ENCODE data around the gene HOXD3.

HOXD3 gene

DNA sequence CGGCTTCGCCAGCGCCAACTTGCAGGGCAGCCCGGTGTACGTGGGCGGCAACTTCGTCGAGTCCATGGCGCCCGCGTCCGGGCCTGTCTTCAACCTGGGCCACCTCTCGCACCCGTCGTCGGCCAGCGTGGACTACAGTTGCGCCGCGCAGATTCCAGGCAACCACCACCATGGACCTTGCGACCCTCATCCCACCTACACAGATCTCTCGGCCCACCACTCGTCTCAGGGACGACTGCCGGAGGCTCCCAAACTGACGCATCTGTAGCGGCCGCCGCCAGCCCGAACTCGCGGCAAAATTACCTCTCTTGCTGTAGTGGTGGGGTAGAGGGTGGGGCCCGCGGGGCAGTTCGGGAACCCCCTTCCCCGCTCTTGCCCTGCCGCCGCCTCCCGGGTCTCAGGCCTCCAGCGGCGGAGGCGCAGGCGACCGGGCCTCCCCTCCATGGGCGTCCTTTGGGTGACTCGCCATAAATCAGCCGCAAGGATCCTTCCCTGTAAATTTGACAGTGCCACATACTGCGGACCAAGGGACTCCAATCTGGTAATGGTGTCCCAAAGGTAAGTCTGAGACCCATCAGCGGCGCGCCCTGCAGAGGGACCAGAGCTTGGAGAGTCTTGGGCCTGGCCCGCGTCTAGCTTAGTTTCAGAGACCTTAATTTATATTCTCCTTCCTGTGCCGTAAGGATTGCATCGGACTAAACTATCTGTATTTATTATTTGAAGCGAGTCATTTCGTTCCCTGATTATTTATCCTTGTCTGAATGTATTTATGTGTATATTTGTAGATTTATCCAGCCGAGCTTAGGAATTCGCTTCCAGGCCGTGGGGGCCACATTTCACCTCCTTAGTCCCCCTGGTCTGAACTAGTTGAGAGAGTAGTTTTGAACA, 15.1 kb downstream of the HOXD3 start:
- H3K9me3 Mint-ChIP-seq, result no peaks in the 10 kb centered on the region
- peaks cover 100% of the 10 kb centered on the region for H3K27me3 Mint-ChIP-seq
- no peak overlapping the region for H3K27ac Mint-ChIP-seq
- no peak for DNase-seq
- ATAC-seq, result peak; percentile 19
- peak overlapping the region; percentile 17 to 43 for H3K4me3 Mint-ChIP-seq
- H3K4me1 Mint-ChIP-seq, result peaks cover 41% of the 10 kb centered on the region

- H3K27me3 Mint-ChIP-seq, result peaks cover 100% of the 10 kb centered on the region
- no peaks in the 10 kb centered on the region for H3K9me3 Mint-ChIP-seq
- ATAC-seq (no peak), DNase-seq (no peak)
- H3K27ac Mint-ChIP-seq, result no peak overlapping the region
- H3K4me1 Mint-ChIP-seq, result peaks cover 46% of the 10 kb centered on the region
- peak overlapping the region in 1 of 2 donors; percentile 19 for H3K4me3 Mint-ChIP-seq
These were observed 15.9 kb downstream of the HOXD3 start for GRCh38 chr2:176172895-176173566.

- ATAC-seq, result no peak
- DNase-seq, result no peak
- no peak overlapping the region for H3K27ac Mint-ChIP-seq
- H3K4me3 Mint-ChIP-seq, result peak overlapping the region in 1 of 2 donors; percentile 75
- no peaks in the 10 kb centered on the region for H3K9me3 Mint-ChIP-seq
- H3K27me3 Mint-ChIP-seq, result peaks cover 100% of the 10 kb centered on the region
- peaks cover 50% of the 10 kb centered on the region for H3K4me1 Mint-ChIP-seq
These were observed 16.7 kb downstream of the HOXD3 start for GRCh38 chr2:176173567-176174381.

- no peak for ATAC-seq
- H3K9me3 Mint-ChIP-seq, result no peaks in the 10 kb centered on the region
- peaks cover 100% of the 10 kb centered on the region for H3K27me3 Mint-ChIP-seq
- no peak for DNase-seq
- peak overlapping the region; percentile 74 to 75 for H3K4me3 Mint-ChIP-seq
- peaks cover 50% of the 10 kb centered on the region for H3K4me1 Mint-ChIP-seq
- H3K27ac Mint-ChIP-seq, result no peak overlapping the region
These were observed 17.3 kb downstream of the HOXD3 start for GRCh38 chr2:176174382-176174823.

DNA sequence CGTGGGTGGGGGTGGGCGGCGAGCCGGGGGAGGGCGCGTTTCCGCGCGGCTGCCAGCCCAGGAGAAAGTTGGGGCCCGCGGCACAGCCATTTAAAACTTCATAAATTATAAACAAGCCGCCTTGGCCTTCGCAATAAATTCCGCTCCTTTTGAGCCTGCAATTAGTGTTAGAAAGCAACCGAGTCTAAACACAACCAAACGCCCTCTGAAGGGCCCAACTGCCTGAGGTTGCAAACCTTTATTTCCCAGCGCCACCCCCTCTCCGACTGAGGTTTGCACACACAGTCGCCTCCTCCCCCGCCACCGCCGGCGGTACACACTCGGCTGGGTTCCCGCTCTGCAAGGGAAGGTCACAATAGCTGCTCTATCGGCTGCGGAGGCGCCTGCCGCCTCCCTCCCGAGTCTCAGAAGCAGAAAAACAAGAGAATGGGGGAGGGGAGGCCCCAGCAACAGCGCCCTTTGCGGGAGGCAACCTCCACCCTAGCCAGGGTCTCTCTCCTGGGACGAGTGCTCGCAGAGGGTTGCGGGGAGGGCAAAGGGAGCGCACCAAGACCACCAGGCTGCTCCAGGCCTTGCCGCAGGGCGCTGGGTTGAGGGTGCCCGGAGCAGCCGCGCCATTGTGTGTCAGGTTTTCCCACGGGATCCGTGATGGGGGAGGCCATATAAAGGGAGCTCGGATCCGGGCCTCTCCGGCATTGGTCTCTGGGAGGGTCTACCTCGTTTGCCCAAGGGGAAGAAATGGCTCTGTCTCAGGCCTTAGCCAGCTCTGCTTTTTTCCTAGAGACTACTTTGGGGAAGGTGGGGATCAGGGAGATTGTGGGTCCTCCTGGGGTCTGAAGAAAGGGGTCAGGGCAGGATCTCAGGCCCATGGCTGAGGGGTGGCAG, 18.0 kb downstream of the HOXD3 start:
- no peak for DNase-seq
- H3K27me3 Mint-ChIP-seq, result peaks cover 100% of the 10 kb centered on the region
- H3K4me3 Mint-ChIP-seq, result peak overlapping the region; percentile 74 to 75
- peaks cover 50% of the 10 kb centered on the region for H3K4me1 Mint-ChIP-seq
- H3K9me3 Mint-ChIP-seq, result no peaks in the 10 kb centered on the region
- H3K27ac Mint-ChIP-seq, result no peak overlapping the region
- ATAC-seq, result peak; percentile 44

DNA sequence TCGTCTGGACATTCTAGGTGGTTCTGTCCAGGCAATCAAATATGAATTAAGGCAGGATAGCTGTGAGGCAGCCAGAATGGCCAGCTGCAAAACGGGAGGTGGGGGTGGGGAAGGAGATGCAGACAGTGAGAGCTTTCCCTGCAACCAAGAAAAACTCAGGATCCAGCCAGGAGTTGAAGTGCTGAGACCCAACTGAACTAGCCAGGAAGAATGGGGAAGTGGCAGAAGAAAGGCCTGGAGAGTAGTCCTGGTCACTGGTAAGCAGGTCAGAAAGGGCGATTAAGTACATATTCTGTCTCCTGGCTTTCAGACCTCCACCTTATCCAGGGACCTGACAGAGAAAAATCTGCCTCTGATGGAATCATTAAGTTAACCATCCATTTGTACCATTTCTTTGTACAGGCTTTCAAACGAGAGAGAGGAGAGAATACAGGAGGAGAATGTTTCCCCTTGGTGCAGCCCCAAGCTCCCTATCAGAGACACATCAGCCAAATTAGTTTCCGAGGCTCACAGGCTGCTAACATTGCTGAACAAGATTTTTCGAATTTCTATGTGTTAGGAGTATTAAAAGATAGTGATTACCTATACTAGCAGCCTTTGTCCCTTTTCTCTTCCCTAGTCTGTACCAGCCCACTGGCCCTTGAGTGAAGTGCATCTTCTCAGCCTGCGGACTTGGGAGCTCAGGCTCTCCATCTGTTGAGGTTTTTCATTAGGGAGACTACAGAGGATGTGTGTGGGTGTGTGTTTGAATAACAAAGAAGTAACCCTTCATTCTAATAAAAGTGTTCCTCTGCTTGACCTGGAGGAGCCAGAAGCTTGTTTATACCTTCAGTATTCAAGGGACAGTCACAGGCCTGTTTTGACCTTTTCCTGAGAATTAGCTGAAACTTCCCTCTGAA, 18.9 kb downstream of the HOXD3 start:
- H3K27ac Mint-ChIP-seq, result no peak overlapping the region
- no peak for DNase-seq
- H3K27me3 Mint-ChIP-seq, result peaks cover 99% of the 10 kb centered on the region
- ATAC-seq, result no peak
- H3K4me1 Mint-ChIP-seq, result peaks cover 50% of the 10 kb centered on the region
- no peak overlapping the region for H3K4me3 Mint-ChIP-seq
- H3K9me3 Mint-ChIP-seq, result no peaks in the 10 kb centered on the region

DNA sequence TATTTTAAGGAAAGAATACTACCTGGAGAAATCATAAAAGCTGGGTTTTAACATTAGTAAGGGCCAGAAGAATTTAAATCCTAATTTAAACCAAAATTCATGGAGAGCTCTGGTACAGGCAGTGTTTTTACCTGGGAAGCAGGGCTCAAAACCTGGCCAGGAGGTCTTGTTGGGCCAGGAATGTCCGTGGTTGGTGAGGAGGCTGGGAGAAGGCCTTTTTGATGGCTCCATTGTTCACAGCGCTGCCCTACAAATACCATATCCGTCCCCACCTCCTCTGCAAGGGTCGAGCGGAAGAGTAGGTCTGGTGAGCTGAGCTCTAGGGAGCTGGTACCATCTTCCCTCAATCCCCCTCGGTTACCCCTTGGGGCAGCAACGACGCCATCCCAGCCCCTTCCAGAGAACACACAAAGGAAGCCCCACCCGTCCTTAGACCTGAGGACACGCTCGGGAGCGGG, 20.5 kb downstream of the HOXD3 start:
- H3K27ac Mint-ChIP-seq, result no peak overlapping the region
- no peaks in the 10 kb centered on the region for H3K9me3 Mint-ChIP-seq
- H3K27me3 Mint-ChIP-seq, result peaks cover 92% of the 10 kb centered on the region
- H3K4me3 Mint-ChIP-seq, result peak overlapping the region; percentile 71 to 75
- ATAC-seq (peak; percentile 27), DNase-seq (no peak)
- H3K4me1 Mint-ChIP-seq, result peaks cover 42% of the 10 kb centered on the region

DNA sequence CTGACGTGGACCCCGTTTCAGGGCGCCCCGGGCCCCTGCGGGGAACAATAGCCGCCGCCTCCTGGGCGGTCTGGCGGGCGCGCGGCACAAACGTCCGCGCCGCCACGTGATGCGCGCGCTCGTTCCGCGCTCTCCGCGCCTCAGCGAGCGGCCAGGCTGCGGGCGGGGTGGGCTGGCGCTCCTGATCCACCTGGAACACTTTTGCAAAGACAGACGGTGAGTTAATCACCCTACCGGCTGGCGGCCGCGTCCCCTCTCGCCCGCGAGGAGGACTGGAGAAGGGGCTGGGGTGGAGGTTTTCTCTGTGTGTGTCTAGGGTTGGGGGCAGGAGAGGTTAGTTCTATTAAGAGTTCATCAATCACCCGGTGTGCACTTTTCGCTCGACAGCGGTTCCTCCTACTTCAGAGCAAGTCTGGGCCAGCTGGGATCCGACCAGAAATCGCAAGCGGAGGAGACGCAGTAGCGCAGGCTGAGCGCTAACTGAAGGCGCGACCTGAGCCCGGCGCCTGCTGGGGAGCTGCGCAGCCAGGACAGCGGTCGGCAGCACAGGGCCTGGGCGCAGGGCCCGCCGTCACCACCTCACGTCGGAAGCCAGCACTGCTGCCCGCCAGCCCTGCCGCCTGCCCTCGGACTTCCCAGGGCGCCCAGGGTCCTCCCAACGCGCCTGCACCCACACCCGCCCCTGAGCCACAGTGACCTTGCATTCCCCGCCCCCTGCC, 21.1 kb downstream of the HOXD3 start:
- Mint-ChIP-seq H3K9me3 (no peaks in the 10 kb centered on the region), H3K4me1 (peaks cover 38% of the 10 kb centered on the region), H3K4me3 (peak overlapping the region; percentile 71 to 75), H3K27me3 (peaks cover 92% of the 10 kb centered on the region), H3K27ac (no peak overlapping the region)
- DNase-seq (no peak), ATAC-seq (peak; percentile 37)

- DNase-seq (no peak), ATAC-seq (no peak)
- Mint-ChIP-seq H3K4me3 (peak overlapping the region in 1 of 2 donors; percentile 75), H3K27ac (no peak overlapping the region), H3K27me3 (peaks cover 92% of the 10 kb centered on the region), H3K4me1 (peaks cover 35% of the 10 kb centered on the region), H3K9me3 (no peaks in the 10 kb centered on the region)
These were observed 21.7 kb downstream of the HOXD3 start for GRCh38 chr2:176178757-176179295.

- H3K4me1 Mint-ChIP-seq, result peaks cover 10% of the 10 kb centered on the region
- H3K27ac Mint-ChIP-seq, result no peak overlapping the region
- H3K27me3 Mint-ChIP-seq, result peaks cover 92% of the 10 kb centered on the region
- H3K4me3 Mint-ChIP-seq, result no peak overlapping the region
- no peaks in the 10 kb centered on the region for H3K9me3 Mint-ChIP-seq
- DNase-seq, result no peak
- ATAC-seq, result no peak
These were observed 24.4 kb downstream of the HOXD3 start for GRCh38 chr2:176181551-176181950.

DNA sequence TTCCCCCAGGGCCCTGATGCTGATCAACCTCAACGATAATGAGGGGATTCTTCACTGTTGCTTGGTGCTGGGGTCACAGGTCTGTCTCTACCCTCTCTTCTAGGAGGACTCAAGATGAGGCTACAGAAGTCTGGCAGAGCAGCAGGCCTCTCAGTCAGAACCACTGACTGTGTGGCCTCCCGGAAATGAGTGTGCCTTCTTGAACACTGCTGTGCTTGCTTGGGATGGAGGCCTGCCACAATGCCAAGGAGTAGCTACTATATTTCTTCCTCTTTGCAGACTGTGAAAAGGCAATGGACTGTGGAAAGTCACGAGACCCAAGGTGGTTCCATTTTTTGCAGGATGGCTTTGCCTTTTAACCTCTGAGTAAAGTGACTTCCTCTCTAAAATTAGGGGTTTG, 25.6 kb downstream of the HOXD3 start:
- peaks cover 92% of the 10 kb centered on the region for H3K27me3 Mint-ChIP-seq
- DNase-seq (no peak), ATAC-seq (no peak)

DNA sequence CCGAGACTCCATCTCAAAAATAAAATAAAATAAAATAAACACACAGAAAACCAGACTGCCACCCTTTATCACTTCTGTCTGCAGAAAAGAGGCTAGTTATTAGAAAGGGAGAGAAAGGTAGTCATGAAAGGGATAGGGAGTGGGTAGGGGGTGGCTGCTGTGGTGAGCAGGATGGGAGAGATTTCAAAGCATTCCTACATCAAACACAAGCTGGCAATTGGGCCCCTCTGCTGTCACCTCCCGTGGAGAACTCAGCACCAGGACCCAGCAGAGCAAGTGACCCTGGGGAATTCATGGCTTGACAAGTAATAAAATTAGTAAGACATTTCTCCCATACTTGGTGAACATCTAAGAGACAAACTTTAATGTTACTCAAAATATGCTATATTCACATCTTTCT, 27.6 kb downstream of the HOXD3 start:
- peaks cover 89% of the 10 kb centered on the region for H3K27me3 Mint-ChIP-seq
- ATAC-seq, result no peak

More for the DNA sequence above, 25.6 kb downstream of the HOXD3 start:
- H3K27ac Mint-ChIP-seq, result no peak overlapping the region
- H3K4me1 Mint-ChIP-seq, result peaks cover 17% of the 10 kb centered on the region
- no peak overlapping the region for H3K4me3 Mint-ChIP-seq
- H3K9me3 Mint-ChIP-seq, result no peaks in the 10 kb centered on the region

DNA sequence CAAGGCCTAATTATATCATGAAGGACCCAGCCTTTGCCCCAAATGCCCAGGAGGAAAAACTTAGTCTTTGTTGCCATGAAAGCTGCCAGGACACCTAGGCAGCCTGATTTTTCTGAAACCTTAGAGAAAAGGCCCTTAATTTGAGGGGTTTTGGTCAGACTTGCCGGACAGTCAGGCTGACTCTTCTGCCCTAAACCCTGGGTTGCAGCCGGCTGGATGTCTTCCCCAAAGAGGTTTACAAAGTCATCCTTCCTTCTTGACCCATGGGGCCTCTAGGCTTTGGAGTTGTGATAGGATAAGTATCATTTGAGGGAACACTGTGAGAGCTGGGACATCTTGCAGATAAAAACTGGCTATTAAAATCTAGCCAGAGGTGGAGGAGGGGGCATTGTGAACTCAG, 28.9 kb downstream of the HOXD3 start:
- Mint-ChIP-seq H3K27me3 (peaks cover 90% of the 10 kb centered on the region), H3K4me3 (no peak overlapping the region), H3K4me1 (peaks cover 28% of the 10 kb centered on the region), H3K9me3 (no peaks in the 10 kb centered on the region), H3K27ac (no peak overlapping the region)
- DNase-seq, result no peak
- no peak for ATAC-seq

More for the DNA sequence above, 27.6 kb downstream of the HOXD3 start:
- Mint-ChIP-seq H3K9me3 (no peaks in the 10 kb centered on the region), H3K27ac (no peak overlapping the region), H3K4me3 (no peak overlapping the region), H3K4me1 (peaks cover 25% of the 10 kb centered on the region)
- DNase-seq, result no peak

Data from stimulated activated naive CD8-positive, alpha-beta T cell treated with anti-CD3 and anti-CD28 coated beads, Interleukin-15, amount 100 ng/mL, for 72 hours (primary cell).